8988T (cell line): ENCODE data around the gene NUDT15.
"Not testable (repeated sequence)": the region's sequence is repeated elsewhere in the genome, so short reads cannot be mapped to it uniquely, and the experiment has no call there.

Experiments
- DNase-seq: peaks from one replicate; pipeline ENCODE4 v3.0.0; 2011

NUDT15 gene

DNA sequence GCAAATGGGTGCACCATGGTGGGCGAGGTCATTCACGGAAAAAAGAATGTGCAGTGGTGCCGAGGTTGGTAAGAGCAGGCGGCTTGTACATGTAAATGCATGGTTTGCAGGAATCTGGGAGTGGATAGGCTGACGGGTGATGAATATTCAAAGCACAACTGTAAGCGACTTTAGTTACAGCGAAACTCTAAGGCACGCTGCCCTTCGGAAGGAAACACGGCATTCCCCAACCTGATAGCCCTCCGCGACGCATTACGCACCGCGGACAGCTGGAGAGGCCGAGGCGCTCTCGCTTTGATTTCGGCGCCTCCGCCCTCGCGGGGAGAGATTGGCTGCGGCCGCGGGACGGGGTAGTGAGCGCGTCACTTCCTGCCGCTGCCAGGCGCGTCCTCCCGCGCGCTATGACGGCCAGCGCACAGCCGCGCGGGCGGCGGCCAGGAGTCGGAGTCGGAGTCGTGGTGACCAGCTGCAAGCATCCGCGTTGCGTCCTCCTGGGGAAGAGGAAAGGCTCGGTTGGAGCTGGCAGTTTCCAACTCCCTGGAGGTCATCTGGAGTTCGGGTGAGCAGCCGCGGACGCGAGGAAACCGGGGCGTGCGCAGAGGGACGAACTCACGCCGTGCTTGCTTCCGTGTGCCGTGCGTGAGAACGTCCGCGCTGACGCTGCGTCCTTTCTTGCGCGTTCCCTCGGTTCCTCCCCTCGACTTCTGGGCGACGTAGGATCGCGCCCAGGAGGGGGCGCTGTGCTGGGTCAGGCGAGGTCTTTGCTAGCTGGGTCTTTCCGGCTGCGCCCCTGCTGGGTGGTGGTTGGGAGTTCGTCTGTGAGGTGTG lies at the start of gene NUDT15:
Gene NUDT15, plus strand, starts transcription at position 381 of the 828 bp plus-strand sequence. Its CDS starts 21 bp downstream, at position 402.
- peak; percentile 84 for DNase-seq

GRCh38 chr13:47990427-47990826 lies 47.1 kb upstream of the NUDT15 start:
- no peak for DNase-seq

DNA sequence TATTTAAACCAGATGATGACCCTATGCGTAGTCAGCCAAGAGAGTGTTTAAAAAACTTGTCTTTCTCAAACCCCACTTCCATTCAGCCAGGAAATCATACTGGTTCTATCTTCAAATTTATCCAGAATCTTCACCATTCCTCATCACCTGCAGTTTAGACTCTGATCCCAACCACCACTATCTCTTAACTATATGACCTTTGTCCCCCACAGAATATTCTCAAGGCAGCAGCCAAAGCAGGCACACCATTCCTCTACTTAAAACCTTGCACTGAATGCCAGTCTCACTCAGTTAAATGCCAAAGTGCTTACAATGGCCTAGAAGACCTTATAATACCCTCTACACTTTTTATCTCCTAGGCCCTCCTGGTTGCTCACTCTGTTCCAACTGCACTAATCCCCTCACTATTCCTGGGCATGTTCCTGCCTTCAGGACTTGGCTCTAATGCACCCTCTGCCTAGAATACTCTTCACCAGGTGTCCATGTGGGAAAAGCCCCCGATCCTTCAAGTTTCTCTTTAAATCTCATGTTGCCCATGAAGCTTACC lies 46.5 kb upstream of the NUDT15 start:
- DNase-seq: no peak

DNA sequence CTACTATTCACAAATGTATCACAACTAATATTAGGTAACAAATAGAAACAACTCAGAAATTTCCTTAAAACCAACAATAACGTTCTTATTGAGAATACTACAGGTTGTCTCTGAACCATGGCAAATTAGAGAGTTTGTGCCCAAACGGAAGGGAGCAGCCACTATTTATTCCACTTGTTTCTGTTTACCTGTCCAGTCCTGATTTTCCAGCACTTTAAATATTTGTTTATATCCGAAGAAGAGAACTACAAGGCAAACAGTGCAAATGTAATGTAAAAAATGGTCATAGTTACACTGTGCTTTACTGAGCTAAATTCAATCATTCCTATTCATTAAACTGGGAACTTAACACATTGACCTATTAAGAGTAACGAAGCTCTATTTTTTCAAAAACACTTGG lies 45.7 kb upstream of the NUDT15 start:
- no peak for DNase-seq

DNA sequence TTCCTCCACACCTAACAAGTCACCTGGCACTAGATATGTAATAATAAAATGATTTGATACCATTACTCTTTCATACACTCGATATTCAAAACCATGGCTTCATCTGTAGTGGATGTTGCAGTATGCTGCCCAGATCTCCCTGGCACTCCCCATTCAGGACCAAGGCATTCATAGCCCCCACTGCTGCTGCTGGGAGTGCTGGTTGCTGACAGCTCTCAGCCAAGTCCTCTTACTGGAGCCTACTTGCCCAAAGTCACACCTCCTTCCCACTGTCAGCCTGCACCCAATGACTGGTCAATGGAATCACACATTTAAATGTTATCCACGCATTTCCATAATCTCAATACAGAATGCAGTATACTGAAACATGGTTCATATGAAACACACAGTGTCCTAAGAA lies 40.1 kb upstream of the NUDT15 start:
- no peak for DNase-seq

DNA sequence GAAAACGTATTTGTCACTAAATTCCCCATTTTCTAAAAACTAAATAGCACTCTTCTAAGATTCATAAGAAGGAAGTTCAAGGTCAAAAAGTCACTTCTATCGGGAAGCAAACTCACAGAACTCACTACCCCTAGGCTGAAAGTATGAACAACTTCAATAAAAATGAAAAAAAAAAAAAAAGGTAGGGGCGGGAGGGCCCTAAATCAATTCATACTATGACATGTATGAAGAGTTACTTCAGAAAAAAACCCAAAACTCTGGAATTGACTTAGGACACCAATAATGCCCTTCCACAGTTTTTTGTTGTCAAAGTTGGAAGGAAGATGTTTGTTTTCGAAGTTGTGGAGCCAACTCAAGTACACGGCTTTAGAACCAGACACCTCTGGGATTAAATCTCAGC lies 37.6 kb upstream of the NUDT15 start:
- DNase-seq: no peak

- DNase-seq: no peak
Observed at GRCh38 chr13:48000559-48001113, 36.9 kb upstream of the NUDT15 start.

DNA sequence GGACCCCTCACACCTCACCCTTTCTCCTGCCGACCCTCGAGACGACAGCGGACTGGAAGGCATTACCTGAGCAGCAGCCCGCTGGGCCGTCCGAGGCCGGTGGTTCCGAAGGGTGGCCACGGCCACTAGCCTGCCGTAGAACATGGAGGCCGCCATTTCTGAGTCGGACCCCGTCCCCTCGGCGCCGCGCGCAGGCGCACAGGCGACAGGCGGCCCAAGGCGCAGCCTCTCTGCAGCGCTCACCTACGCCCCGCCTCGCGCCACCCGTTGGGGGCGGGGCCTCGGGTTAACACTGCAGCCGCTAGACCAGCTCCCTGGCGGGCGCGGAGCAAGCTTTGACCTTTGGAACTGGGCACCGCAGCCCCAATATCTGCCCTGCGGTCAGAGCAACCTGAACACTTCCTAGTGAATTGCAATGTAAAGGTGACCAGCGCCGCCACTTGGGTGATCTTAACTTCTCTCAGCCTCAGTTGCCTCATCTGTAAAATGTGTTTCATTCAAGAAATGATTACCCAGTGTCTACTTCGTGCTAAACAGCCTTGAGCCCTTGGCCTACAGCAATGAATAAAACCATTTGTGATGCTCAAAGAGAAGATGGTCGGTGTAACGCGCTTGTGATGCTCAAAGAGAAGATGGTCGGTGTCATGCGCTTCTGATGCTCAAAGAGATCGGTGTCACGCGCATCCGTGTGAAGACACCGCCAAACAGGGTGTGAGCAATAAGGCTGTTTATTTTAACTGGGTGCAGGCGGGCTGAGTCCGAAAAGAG lies 36.2 kb upstream of the NUDT15 start, which contains the start of gene SUCLA2:
Gene SUCLA2, minus strand, starts transcription at position 160 of the 768 bp plus-strand sequence. Its CDS starts 4 bp downstream, at position 156.
- peak; percentile 92 for DNase-seq

DNA sequence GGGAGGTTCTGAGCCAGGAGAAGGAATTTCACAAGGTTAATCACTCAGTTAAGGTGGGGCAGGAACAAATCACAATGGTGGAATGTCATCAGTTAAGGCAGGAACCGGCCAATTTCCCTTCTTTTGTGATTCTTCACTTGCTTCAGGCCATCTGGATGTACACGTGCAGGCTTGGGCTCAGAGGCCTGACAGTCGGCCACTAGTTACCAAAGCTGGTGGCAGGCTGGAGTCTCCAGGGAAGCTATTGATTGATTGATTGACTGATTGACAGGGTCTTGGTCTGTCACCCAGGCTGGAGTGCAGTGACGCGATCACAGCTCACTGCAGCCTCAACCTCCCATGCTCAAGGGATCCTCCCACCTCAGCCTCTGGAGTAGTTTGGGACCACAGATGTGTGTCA lies 35.5 kb upstream of the NUDT15 start:
- DNase-seq: not testable (repeated sequence)

GRCh38 chr13:48004201-48004600 lies 33.3 kb upstream of the NUDT15 start:
- DNase-seq: no peak

DNA sequence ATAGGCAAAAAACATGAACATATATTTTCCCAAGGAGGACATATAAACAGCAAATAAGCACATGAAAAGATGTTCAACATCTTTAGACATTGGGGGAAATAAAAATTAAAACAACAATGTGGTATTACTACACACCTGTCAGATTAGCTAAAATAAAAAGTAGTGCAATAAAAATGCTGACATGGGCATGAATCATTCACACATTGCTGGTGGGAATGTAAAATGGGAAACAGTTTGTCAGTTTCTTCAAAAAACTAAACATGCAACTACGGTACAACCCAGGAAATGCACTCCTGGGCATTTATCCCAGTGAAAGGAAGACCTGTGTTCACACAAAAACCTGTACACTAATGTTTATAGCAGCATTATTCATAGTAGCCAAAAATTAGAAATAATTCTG lies 31.1 kb upstream of the NUDT15 start:
- no peak for DNase-seq

- no peak for DNase-seq
Observed at GRCh38 chr13:48009284-48009683, 28.2 kb upstream of the NUDT15 start.

- DNase-seq: no peak
Observed at GRCh38 chr13:48010698-48011097, 26.8 kb upstream of the NUDT15 start.

DNA sequence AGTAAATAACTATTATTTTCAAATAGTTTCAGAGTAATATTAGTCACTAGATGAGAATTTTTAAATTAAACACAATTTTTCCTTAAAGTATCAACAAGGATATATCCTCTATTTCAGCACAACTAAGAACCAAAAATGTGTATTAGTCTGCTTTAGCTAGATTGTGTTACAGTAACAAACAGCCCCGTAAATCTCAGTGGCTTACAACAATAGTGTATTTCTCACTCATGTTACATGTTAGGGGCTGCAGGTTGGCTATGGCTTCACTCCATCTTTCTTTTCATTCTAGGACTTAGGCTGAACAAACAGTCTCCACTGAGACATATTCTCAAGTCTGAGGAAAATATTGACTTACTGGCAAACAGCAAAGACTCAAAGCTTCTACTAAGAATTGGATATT lies 24.9 kb upstream of the NUDT15 start:
- no peak for DNase-seq

GRCh38 chr13:48014359-48014758 lies 23.2 kb upstream of the NUDT15 start:
- DNase-seq: no peak

- DNase-seq: no peak
Observed at GRCh38 chr13:48018637-48019036, 18.9 kb upstream of the NUDT15 start.

GRCh38 chr13:48019796-48020195 lies 17.7 kb upstream of the NUDT15 start:
- DNase-seq: no peak

- no peak for DNase-seq
Observed at GRCh38 chr13:48028066-48028465, 9.5 kb upstream of the NUDT15 start.

DNA sequence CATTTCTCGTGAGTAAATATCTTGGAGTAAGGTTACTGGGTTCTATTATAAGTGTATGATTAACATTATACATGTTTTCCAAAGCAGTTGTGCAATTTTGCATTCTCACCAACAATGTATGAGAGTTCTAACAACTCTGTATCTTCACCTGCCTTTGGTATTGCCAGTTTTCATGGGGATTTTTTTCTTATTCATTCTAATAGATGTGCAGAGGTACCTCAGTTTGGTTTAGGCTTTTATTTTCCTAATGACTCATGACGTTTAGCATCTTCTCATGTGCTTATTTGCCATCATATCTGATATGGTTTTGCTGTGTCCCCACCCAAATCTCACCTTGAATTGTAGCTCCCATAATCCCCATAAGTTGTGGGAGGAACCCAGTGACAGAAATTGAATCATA lies 7.7 kb upstream of the NUDT15 start:
- no peak for DNase-seq

GRCh38 chr13:48038761-48039160 lies 1.2 kb downstream of the NUDT15 start:
- no peak for DNase-seq

- DNase-seq: no peak
Observed at GRCh38 chr13:48040049-48040448, 2.5 kb downstream of the NUDT15 start.

- no peak for DNase-seq
Observed at GRCh38 chr13:48040896-48041295, 3.4 kb downstream of the NUDT15 start.

GRCh38 chr13:48042894-48043293 lies 5.4 kb downstream of the NUDT15 start:
- no peak for DNase-seq
